ENCODE results near the gene PPIP5K1.

Gene PPIP5K1

DNA sequence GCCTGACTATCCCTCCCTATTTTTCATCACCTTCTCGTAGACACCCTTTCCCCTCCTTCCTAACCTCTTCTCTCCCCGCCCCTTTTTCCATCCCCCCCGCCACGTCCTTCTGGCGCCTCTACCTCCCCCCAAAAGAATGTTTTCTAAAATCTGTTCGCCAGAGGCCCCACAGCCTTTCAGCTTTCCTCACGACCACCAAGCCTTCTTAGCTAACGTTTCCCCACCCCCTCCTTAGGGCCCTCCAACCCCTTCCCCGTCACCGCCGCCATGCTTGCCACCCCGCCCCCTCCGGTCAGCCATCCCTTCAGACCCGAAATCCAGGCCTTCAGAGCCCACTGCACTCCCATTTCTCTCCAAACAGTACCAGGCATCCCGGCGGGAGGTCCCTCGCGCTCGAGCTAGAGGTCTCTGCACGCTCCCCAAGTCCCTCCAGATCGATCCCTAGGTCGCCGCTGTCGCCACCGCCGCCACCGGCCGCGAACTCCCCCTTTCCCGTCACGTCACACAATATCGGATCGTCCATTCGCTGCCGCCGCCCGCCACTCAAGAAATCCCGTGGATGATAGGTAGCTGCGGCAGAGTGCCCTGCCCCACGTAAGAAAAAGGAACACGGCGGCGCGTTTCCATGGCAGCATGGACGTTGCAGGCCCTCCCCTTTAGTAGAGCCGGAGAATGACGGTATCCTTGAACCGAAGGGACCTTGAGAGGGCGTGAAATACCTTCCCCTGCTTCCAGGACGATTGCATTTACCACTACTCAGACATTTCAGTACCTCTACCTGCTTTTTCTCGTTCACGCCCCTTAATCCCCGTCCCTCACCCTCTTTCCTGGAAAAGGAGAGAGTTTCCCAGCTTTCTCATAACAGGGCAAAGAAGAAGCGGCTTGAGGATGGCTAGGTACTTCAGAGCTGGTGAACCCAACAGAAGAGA, 97.1 kb downstream of the PPIP5K1 start, which contains the start of gene TP53BP1:
Gene TP53BP1, minus strand, starts transcription at position 484 of the 929 bp plus-strand sequence. Its CDS starts 113 bp downstream, at position 371.
- peak; percentile 88 for DNase-seq (ENCODE audit: extremely low read depth, insufficient read length)

DNA sequence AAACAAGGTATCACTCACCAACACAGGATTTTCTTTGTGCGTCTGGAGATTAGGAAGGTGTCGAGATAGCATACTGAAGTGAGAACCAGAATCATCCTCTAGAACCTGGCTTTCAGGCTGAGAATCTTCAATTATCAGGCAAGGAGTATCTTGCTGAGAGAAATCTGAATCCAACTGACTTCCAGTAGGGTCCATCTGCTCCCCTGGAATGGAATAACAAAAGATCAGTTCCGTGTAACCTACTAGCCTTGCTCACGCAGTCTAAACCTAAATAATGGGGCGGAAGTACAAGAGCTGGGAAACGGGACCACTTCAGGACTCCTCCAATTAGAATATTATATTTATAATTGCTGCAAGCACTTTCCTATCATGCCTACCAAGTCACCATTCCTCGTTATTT, 97.7 kb downstream of the PPIP5K1 start:
- TF ChIP-seq, protein P1, sequence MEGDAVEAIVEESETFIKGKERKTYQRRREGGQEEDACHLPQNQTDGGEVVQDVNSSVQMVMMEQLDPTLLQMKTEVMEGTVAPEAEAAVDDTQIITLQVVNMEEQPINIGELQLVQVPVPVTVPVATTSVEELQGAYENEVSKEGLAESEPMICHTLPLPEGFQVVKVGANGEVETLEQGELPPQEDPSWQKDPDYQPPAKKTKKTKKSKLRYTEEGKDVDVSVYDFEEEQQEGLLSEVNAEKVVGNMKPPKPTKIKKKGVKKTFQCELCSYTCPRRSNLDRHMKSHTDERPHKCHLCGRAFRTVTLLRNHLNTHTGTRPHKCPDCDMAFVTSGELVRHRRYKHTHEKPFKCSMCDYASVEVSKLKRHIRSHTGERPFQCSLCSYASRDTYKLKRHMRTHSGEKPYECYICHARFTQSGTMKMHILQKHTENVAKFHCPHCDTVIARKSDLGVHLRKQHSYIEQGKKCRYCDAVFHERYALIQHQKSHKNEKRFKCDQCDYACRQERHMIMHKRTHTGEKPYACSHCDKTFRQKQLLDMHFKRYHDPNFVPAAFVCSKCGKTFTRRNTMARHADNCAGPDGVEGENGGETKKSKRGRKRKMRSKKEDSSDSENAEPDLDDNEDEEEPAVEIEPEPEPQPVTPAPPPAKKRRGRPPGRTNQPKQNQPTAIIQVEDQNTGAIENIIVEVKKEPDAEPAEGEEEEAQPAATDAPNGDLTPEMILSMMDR (IDR thresholded peaks at IDR 0.05; ENCODE audit: insufficient read depth, low read length, poor library complexity, severe bottlenecking), result no peak
- H3K27me3 ChIP-seq (replicated peaks; ENCODE audit: control insufficient read depth, insufficient read depth, low read length), result no peaks in the 10 kb centered on the region
- H3K36me3 ChIP-seq (ENCODE audit: control insufficient read depth, insufficient read depth, low read length), result peaks cover 4% of the 10 kb centered on the region
- DNase-seq (ENCODE audit: extremely low read depth, insufficient read length), result no peak
- H3K4me3 ChIP-seq (replicated peaks; ENCODE audit: low read depth, low read length), result peak overlapping the region; percentile 82

More for the DNA sequence above, 97.1 kb downstream of the PPIP5K1 start, which contains the start of gene TP53BP1:
- H3K27me3 ChIP-seq (replicated peaks; ENCODE audit: control insufficient read depth, insufficient read depth, low read length), result no peaks in the 10 kb centered on the region
- H3K36me3 ChIP-seq (ENCODE audit: control insufficient read depth, insufficient read depth, low read length), result peaks cover 3% of the 10 kb centered on the region; the same call in 1 of the 2 replicates
- peak within 1 kb of the TSS; percentile 82 for H3K4me3 ChIP-seq (replicated peaks; ENCODE audit: low read depth, low read length)
- TF ChIP-seq, protein P1 (IDR thresholded peaks at IDR 0.05; ENCODE audit: insufficient read depth, low read length, poor library complexity, severe bottlenecking), result no peak

DNA sequence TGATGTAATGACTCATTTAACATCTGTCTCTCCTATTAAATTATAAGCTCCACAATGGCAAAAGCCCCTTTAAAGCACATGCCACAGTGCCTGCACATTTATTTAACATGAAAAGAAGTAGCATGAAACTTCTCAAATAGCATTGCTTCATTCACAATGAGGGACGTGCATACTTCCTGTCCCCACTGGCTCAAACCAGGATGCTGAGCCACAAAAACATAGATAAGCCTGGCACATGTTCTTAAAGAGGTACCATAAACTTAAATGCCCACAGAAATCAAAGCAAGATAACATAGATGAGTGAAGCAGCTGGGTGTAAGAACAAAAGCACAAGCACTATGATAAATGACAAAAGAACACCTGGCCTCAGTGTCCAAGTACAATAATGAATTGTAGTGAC, 100.8 kb downstream of the PPIP5K1 start:
- Histone ChIP-seq H3K36me3 (ENCODE audit: control insufficient read depth, insufficient read depth, low read length) (peaks cover 4% of the 10 kb centered on the region), H3K27me3 (replicated peaks; ENCODE audit: control insufficient read depth, insufficient read depth, low read length) (no peaks in the 10 kb centered on the region), H3K4me3 (replicated peaks; ENCODE audit: low read depth, low read length) (no peak overlapping the region)
- no peak for DNase-seq (ENCODE audit: extremely low read depth, insufficient read length)
- TF ChIP-seq, protein P1 (IDR thresholded peaks at IDR 0.05; ENCODE audit: insufficient read depth, low read length, poor library complexity, severe bottlenecking), result no peak

DNA sequence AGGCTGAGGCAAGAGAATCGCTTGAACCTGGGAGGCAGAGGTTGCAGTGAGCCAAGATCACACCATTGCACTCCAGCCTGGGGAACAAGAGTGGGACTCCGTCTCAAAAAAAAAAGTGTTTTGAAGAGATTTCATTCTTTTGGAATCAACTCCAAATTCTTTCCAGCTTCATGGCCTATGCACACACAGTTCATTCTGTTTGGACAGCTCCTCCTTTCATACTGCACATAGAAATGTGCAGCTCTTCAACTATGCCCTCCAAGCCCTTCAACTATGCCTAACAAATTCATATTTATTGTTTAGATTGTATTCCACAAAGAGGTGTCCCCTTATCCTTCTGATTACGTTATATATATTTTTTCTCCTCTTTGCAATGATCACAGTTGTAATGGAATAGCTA, 101.2 kb downstream of the PPIP5K1 start:
- no peak overlapping the region for H3K4me3 ChIP-seq (replicated peaks; ENCODE audit: low read depth, low read length)
- H3K36me3 ChIP-seq (ENCODE audit: control insufficient read depth, insufficient read depth, low read length), result peaks cover 4% of the 10 kb centered on the region
- DNase-seq (ENCODE audit: extremely low read depth, insufficient read length), result no peak
- no peaks in the 10 kb centered on the region for H3K27me3 ChIP-seq (replicated peaks; ENCODE audit: control insufficient read depth, insufficient read depth, low read length)
- TF ChIP-seq, protein P1 (IDR thresholded peaks at IDR 0.05; ENCODE audit: insufficient read depth, low read length, poor library complexity, severe bottlenecking), result no peak

DNA sequence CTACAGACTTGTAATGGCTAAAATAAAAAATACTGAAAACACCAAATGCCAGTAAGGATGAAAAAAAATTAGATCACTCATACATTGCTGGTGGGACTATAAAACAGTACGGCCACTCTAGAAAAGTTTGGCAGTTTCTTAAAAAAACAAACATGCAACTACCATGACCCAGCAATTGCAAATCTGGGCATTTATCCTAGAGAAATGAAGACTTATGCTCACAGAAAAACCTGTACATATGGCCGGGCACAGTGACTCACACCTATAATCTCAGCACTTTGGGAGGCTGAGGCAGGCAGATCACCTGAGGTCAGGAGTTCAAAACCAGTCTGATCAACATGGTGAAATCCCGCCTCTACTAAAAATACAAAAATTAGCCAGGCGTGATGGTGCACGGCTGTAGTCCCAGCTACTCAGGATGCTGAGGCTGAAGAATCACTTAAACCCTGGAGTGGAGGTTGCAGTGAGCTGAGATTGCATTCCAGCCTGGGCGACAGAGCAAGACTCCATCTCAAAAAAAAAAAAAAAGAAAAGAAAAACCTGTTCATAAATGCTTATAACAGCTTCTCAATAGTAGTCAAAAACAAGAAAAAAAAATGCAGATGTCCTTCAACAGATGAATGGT, 102.6 kb downstream of the PPIP5K1 start:
- no peak for DNase-seq (ENCODE audit: extremely low read depth, insufficient read length)

More for the DNA sequence above, 102.6 kb downstream of the PPIP5K1 start:
- no peaks in the 10 kb centered on the region for H3K27me3 ChIP-seq (replicated peaks; ENCODE audit: control insufficient read depth, insufficient read depth, low read length)
- H3K4me3 ChIP-seq (replicated peaks; ENCODE audit: low read depth, low read length), result no peak overlapping the region
- H3K36me3 ChIP-seq (ENCODE audit: control insufficient read depth, insufficient read depth, low read length), result peaks cover 7% of the 10 kb centered on the region
- TF ChIP-seq, protein P1 (IDR thresholded peaks at IDR 0.05; ENCODE audit: insufficient read depth, low read length, poor library complexity, severe bottlenecking), result no peak

Measured in GM06990 (cell line).